Astrocyte (in vitro differentiated cells and primary cell): ENCODE results near the gene FAM98C.

Source experiments
- EZH2 ChIP-seq: IDR thresholded peaks from 2 replicates; pipeline ENCODE4 v1.6.1; 2012; ENCODE audit warnings: mild to moderate bottlenecking, low read length, inconsistent platforms; ENCODE audit not compliant: insufficient read depth
- TF ChIP-seq, protein P1 (sequence below): IDR thresholded peaks from 2 replicates; pipeline ENCODE4 v1.5.1; 2011; ENCODE audit warnings: low read depth, mild to moderate bottlenecking, inconsistent platforms, low read length, moderate library complexity; ENCODE audit not compliant: insufficient read depth

DNA sequence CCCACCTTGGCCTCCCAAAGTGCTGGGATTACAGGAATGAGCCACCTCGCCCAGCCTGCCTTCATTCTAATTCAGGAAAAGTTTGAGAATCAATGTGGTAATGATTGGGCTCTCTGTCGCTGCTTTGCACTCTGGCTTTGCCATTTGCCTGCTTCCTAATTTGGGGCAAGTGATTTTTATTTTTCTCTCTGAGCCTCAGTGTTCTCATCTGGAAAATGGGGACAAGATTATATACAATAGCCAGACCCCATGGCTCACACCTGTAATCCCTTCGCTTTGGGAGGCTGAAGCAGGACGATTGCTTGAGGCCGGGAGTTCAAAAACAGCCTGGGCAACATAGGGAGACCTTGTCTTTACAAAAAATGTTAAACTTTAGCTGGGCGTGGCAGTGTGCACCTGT is 34.4 kb downstream of the FAM98C start:
- TF ChIP-seq, protein P1, sequence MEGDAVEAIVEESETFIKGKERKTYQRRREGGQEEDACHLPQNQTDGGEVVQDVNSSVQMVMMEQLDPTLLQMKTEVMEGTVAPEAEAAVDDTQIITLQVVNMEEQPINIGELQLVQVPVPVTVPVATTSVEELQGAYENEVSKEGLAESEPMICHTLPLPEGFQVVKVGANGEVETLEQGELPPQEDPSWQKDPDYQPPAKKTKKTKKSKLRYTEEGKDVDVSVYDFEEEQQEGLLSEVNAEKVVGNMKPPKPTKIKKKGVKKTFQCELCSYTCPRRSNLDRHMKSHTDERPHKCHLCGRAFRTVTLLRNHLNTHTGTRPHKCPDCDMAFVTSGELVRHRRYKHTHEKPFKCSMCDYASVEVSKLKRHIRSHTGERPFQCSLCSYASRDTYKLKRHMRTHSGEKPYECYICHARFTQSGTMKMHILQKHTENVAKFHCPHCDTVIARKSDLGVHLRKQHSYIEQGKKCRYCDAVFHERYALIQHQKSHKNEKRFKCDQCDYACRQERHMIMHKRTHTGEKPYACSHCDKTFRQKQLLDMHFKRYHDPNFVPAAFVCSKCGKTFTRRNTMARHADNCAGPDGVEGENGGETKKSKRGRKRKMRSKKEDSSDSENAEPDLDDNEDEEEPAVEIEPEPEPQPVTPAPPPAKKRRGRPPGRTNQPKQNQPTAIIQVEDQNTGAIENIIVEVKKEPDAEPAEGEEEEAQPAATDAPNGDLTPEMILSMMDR = no peak
- no peak for TF ChIP-seq EZH2
